ENCODE results near the gene VWA5B1.

Gene VWA5B1

GRCh38 chr1:20367626-20368025, 77.0 kb downstream of the VWA5B1 start:
- no peak for DNase-seq (ENCODE audit: low spot score)

DNA sequence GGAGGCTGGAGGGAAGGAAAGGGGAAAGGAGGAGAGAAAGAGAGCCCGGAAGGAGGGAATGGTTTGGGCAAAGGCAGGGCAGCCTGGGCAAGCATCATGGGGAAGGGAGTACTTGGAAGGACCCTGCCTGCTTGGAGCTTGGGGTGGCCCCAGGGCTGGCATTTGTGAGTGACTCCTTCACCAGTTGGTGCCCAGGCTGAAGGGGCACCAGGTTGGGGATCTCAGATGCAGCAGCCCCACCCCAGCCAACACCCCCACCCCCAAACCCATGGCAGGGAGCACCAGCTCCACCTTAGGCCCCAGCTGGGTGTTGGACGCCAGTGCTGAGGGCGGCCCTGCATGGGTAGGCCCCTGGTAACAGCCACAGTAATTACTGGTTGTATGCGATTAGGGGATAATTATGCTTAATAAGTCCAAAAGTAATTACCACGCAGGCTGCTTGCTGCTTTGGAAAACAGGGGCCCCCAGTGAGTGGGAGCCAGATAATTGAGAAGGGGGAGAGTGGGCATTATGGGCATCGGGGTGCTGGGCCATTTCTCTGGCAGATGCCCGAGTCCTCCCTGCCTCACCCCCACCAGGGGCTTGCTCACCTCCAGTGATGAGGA, 78.3 kb downstream of the VWA5B1 start:
- DNase-seq (ENCODE audit: low spot score) = no peak

- no peak for DNase-seq (ENCODE audit: low spot score)
These were observed 80.0 kb downstream of the VWA5B1 start for GRCh38 chr1:20370698-20371097.

GRCh38 chr1:20371411-20371810, 80.7 kb downstream of the VWA5B1 start:
- no peak for DNase-seq (ENCODE audit: low spot score)

DNA sequence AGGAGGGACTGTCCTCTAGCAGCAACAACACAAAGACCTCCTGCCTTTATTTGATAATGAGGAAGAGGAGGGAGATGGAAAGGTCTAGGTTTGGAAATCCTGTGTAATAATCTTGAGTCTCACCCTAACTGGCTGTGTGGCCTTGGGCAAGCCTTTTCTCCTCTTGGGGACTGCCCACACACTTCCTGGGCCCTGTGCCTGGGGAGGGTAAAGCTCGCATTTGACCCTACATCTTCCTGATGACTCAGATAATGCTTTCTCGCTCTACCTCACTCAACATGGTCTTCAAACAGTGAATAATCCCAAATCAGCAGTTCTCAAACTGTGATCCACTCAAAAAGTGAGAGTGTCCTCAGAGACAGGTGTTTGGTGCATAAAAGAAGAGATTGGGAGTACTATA, 81.2 kb downstream of the VWA5B1 start:
- no peak for DNase-seq (ENCODE audit: low spot score)

- no peak for DNase-seq (ENCODE audit: low spot score)
These were observed 82.0 kb downstream of the VWA5B1 start for GRCh38 chr1:20372676-20373075.

DNA sequence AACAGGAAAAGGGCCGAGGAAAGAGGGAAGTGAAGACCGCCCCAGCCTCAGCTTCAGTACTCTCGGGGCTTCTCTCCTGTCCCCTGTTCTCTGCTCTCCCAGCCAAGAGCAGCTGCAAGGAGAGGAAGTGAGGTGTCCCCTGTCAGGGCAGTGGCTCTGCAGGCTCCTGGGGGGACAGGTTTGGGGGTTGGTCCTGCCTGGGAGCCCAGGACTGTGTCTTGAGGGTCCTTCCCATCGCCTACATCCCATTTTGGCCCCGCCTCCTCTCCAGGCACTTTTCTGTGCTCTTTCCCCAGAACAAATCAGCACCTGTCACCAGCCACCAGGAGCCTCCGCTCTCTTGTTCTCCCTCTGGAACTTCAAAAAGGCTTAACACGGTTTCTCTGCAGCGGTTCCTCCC, 82.6 kb downstream of the VWA5B1 start:
- DNase-seq (ENCODE audit: low spot score) = no peak

DNA sequence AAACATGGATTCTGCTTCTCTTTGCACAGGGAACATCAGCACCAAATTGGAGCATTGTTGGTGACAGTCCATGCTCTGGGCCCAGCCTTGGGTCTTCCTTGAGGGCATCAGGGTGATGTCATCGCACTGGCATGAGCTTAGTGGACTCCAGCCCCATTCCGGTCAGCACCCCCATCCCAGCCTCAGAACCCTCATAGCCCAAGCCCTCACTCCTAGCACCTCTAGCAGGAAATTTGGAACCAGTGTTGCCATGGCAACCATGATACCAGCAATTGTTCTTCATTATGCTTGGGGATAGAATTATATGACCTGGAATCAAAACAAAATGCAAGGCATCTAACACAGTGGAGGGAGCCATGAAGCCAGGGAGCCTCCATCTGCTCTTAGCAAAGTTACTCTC, 83.1 kb downstream of the VWA5B1 start:
- DNase-seq (ENCODE audit: low spot score) = no peak

DNA sequence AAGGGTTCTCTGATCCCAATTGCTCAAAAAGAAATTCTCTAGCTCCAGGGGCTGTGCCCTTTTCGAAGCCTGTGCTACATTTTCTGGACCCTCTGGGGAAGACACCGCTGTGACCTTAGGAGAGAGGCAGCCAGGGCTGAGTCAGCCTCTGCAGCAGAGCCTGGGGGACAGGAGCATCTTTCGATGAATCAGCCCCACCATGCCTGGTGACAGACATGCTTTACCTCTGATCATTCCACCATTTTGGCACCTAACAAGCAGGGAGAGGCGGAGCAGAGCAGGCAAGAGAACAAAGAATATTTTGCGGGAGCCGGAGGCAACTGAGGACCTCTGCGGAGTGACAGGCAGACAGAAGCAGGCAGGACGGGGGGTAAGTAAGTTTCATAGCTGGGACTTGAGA, 84.9 kb downstream of the VWA5B1 start:
- DNase-seq (ENCODE audit: low spot score) = no peak

GRCh38 chr1:20376171-20376570, 85.5 kb downstream of the VWA5B1 start:
- no peak for DNase-seq (ENCODE audit: low spot score)

DNA sequence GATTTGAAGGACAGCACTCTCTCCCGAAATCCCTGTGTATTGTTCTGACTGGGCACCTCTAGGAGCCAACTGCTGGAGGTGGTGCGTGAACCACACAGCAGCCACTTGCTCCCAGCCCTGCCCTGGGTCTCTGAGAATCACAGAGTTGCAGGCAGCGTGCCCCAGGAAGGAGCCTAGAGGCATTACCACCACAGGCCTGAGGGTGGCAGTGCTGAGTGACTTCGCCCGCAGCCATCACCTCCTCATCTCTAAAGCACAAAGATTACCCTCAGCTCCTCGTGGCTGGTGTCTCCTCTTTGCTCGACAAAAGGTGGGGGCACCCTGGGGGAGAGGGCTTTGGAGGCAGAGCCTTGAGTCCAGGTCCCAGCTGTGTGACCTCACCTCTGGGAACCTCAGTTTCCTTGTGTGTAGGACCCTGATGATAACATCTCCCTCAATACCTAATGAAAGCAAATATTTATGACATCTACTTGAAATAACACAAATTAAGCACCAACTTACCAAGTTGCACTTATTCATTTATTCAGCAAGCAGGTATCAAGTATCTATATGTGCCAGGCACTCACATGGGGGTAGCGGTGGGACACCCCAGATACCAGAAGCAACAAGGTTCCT, 86.3 kb downstream of the VWA5B1 start:
- peak; percentile 40 for DNase-seq (ENCODE audit: low spot score)

DNA sequence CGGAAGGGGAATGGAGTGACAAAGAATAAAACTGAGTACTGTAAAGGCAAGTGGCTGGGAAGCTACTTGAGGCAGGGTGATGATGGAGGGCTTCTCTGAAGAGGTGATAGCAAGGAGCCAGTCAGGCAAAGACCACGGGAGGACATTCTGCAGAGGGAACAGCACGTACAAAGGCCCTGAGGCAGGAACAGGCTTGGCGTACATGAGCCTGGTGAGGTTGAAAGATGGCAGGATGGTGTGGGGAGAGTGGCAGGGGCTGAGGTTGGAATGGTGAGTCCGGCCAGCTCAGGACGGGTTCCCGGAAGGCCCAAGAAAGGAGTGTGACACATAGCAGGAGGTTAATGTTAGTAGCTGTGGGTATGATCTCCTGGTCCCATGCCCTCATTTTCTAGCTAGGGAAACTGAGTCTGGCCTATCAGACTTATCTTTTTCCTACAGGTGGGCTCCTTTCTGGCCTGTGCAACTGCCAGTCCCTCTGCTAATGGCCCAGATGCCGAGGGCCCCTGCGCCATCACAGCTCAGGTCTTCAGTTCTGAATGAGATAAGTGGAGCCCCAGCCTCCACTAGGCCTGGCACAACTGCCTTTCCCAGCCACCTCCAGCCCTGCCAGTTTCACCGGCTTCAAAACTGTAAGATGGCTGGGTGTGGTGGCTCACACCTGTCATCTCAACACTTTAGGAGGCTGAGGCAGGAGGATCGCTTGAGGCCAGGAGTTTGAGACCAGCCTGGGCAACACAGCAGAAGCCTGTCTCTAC, 87.0 kb downstream of the VWA5B1 start:
- no peak for DNase-seq (ENCODE audit: low spot score)

GRCh38 chr1:20379075-20379474, 88.4 kb downstream of the VWA5B1 start:
- no peak for DNase-seq (ENCODE audit: low spot score)

- no peak for DNase-seq (ENCODE audit: low spot score)
These were observed 89.5 kb downstream of the VWA5B1 start for GRCh38 chr1:20380175-20380574.

GRCh38 chr1:20380616-20381035, 90.0 kb downstream of the VWA5B1 start:
- no peak for DNase-seq (ENCODE audit: low spot score)

DNA sequence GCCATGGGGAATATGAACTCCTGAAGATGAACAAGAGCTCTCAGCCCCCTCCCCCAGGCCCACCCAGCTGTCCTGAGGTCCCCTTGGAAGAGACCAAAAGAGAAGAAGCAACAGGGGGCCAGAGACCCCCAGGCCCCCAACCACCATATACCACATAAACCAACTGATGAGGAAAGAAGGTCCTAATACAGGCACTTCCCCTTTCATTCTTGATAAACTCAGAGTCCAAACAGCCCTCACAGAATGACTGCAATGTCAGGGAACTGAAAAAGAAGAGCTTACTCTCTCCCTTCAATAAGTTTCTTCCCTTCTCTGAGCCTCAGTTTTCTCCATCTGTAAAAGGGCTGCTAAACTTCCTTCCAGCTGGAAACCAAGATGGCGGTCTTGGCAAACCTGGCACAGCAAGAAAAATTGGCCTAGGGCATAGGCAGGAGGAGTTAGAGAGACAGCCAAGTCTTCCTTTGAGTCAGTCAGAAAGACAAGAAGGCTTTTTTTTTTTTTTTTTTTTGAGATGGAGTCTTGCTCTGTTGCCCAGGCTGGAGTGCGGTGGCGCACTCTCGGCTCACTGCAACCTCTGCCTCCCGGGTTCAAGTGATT, 90.5 kb downstream of the VWA5B1 start:
- DNase-seq (ENCODE audit: low spot score) = no peak

GRCh38 chr1:20381961-20382360, 91.3 kb downstream of the VWA5B1 start:
- no peak for DNase-seq (ENCODE audit: low spot score)

GRCh38 chr1:20382711-20383110, 92.0 kb downstream of the VWA5B1 start:
- DNase-seq (ENCODE audit: low spot score) = no peak

DNA sequence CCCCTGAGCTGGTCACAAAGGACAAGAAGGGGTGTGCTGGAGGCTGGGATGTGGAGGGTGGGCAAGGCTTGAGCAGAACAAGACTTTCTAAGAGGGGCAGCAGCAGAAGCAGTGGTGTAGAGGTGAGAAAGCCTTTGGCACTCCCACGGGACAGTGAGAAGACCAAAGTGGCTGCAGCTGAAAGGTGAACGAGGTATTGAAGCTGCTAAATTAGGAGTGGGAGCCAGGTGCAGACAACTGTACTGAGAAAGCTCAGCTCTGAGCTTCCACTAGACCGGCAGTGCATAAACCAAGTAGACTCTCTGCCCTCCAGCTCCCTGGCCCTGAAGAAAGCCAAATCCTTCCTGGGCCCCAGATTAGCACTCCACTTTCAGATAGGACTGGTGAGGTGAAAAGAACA, 93.0 kb downstream of the VWA5B1 start:
- DNase-seq (ENCODE audit: low spot score) = no peak

GRCh38 chr1:20385630-20386029, 95.0 kb downstream of the VWA5B1 start:
- DNase-seq (ENCODE audit: low spot score) = no peak

DNA sequence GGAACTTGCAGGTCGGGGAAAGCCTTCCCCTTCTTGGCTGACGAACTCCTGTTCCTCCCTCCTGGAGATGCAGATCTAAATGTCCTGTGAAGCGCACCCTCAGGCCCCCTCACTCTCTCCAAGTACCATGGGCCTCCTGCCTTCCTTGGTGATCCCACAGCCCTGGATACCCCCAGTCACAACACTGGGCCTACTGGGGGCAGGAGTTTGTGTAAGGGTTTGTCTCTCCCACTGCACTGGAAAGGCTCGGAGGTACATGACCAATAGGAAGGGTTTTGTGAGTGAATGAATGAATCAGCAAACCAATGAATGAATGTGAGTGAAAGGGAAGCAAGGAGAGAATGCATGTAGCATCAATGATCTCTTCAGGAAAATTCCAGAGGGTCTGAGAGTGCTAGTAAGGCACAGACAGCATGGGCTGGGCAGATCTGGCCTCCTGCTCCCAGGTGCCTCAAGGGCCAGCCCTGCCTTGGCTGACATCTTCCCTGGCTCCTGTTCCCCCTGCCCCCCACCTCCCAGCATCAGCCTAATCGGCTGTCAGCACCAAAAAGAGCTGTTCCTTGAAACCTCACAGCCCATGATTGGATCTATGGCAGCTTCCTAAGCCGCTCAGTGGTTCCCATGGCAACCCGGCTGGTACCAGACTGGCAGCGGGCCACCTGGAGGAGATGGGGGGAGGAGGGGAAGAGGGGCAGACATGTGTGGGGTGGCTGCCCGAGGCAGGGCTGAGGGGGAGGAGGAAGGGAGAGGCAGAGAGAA, 95.8 kb downstream of the VWA5B1 start:
- DNase-seq (ENCODE audit: low spot score) = no peak

DNA sequence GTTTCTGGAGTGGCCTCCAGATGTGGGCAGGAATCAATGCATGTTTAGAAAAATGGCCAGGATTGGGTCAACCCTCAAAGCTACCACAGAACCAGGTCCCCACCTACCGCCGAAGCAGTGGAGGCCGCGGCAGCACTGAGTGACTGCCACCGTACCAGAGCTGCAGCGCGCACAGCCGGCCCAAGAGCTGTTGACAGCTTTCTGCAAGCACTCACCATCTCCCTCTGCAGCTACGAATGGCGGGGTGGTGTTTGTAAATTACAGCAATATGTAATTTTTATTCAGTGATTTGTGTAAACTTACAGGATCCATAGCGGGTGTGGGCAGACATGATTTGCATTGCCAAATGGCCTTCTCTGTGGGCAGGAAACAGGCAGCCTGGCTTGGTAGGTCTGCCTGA, 98.9 kb downstream of the VWA5B1 start:
- DNase-seq (ENCODE audit: low spot score) = no peak

Data from kidney capillary endothelial cell (primary cell).